ENCODE data around the gene GALNT1.

The GALNT1 gene

DNA sequence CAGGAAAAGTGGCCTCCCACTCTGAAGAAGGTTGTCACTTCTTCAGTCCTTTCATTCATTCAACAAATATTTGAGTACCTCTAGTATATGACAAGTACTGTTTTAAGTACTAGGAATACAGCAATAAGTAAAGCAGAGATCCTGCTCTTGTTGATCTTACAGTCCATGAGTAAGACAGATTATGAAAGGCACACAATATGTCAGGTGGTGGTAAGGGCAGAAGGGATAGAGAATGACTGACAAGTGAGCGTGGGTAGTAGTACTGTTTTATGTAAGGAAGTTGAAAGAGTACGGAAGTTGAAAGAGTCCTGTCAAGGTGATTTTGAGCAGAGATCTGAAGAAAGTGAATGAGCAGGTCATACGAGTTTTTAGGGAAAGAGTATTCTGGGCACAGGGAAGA is 111.3 kb downstream of the GALNT1 start:
- ChIA-PET POLR2A (no interaction called here), CTCF (no interaction called here)
- TF ChIP-seq TARDBP (IDR thresholded peaks at IDR 0.05), result no peak
- TF ChIP-seq LEF1 (IDR thresholded peaks at IDR 0.05; ENCODE audit: borderline replicate concordance), result no peak
- no peak for TF ChIP-seq CTBP1 (IDR thresholded peaks at IDR 0.05; ENCODE audit: borderline replicate concordance)
- TF ChIP-seq BHLHE40 (IDR thresholded peaks at IDR 0.05; ENCODE audit: borderline replicate concordance), result no peak
- no peak for TF ChIP-seq FOXM1 (IDR thresholded peaks at IDR 0.05; ENCODE audit: borderline replicate concordance)
- no peak for TF ChIP-seq FOXK2 (IDR thresholded peaks at IDR 0.05)
- TF ChIP-seq HDGF (IDR thresholded peaks at IDR 0.05; ENCODE audit: borderline replicate concordance), result no peak
- TF ChIP-seq SUZ12 (IDR thresholded peaks at IDR 0.05), result no peak
- TF ChIP-seq, protein P1, sequence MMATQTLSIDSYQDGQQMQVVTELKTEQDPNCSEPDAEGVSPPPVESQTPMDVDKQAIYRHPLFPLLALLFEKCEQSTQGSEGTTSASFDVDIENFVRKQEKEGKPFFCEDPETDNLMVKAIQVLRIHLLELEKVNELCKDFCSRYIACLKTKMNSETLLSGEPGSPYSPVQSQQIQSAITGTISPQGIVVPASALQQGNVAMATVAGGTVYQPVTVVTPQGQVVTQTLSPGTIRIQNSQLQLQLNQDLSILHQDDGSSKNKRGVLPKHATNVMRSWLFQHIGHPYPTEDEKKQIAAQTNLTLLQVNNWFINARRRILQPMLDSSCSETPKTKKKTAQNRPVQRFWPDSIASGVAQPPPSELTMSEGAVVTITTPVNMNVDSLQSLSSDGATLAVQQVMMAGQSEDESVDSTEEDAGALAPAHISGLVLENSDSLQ (IDR thresholded peaks at IDR 0.05), result no peak
- TF ChIP-seq SP1 (IDR thresholded peaks at IDR 0.05), result no peak
- no peak for TF ChIP-seq ARNT (IDR thresholded peaks at IDR 0.05)
- TF ChIP-seq ZNF384 (IDR thresholded peaks at IDR 0.05), result no peak
- no peak for TF ChIP-seq ELF4 (IDR thresholded peaks at IDR 0.05)
- TF ChIP-seq L3MBTL2 (conservative IDR thresholded peaks at IDR 0.05), result no peak
- no peak for TF ChIP-seq FOXA1 (IDR thresholded peaks at IDR 0.05)
- no peak for DNase-seq (ENCODE audit: extremely low spot score)

DNA sequence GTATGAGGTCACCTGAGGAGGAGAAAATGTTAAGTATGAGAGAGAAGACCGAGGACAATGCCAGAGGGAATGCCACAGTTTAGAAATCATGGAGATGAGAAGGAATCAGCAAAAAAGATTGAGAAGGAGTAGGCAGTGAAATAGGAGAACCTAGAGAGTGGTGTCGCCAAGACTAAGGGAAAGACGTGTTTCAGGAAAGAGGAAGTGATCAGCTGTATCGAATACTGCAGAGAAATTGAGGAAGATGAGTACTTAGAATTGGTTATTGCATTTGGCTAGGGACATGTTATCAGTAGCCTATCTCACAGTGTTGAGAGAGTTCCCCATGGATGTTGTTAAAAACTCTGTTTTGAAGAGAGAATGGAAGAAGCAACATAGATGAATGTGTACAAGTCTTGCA is 112.3 kb downstream of the GALNT1 start:
- DNase-seq (ENCODE audit: extremely low spot score), result no peak
- TF ChIP-seq CTBP1 (IDR thresholded peaks at IDR 0.05; ENCODE audit: borderline replicate concordance) (no peak), ARNT (IDR thresholded peaks at IDR 0.05) (no peak)
- ChIA-PET POLR2A (no interaction called here), CTCF (no interaction called here)

DNA sequence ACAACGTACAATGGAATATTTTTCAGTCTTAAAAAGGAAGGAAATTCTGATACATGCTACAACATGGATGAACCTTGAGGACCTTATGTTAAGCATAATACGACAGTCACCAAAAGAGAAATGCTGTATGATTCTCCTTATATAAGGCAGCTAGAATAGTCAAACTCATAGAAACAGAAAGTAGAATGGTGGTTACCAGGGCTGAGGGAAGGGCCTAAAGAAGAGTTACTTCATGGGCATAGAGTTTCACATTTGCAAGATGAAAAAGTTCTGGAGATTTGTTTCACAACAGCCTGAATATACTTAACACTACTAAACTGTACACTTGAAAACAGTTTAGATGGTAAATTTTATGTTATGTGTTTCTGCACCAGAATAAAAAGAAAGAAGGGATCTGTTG is 113.3 kb downstream of the GALNT1 start:
- no peak for DNase-seq (ENCODE audit: extremely low spot score)
- TF ChIP-seq SUZ12 (IDR thresholded peaks at IDR 0.05), result no peak
- ChIA-PET CTCF (no interaction called here), POLR2A (no interaction called here)

DNA sequence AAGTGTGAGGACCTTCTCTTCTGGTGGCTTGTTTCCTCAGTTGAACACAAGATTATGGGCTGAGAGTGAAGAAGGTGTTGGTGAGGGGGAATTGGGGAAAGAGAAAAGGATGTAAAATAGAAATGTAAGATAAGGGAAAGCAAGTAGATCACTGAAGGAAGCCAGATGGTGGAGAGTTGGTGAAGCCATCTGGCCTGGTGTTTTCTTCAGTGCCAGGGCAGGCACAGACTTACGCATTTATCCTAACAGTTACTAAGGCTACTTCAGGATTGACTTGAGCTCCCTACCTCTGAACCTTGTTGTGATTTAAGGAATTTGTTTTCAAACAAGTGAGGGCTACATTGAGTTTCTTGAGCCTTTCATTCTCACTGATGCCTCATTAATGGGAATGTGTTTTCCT is 113.8 kb downstream of the GALNT1 start:
- DNase-seq (ENCODE audit: extremely low spot score), result no peak
- POLR2A ChIA-PET, result no interaction called here
- CTCF ChIA-PET, result interaction anchor here (0.7 kb wide), 1 partner anchor 9 kb away, joined by 3 read pairs; no protein-coding TSS in a partner anchor
- TF ChIP-seq FOXK2 (IDR thresholded peaks at IDR 0.05) (no peak), FOXM1 (IDR thresholded peaks at IDR 0.05; ENCODE audit: borderline replicate concordance) (no peak), SP1 (IDR thresholded peaks at IDR 0.05) (no peak), HDGF (IDR thresholded peaks at IDR 0.05; ENCODE audit: borderline replicate concordance) (no peak), SUZ12 (IDR thresholded peaks at IDR 0.05) (no peak), NFRKB (IDR thresholded peaks at IDR 0.05) (no peak), BHLHE40 (IDR thresholded peaks at IDR 0.05; ENCODE audit: borderline replicate concordance) (no peak), ZNF384 (IDR thresholded peaks at IDR 0.05) (no peak), L3MBTL2 (conservative IDR thresholded peaks at IDR 0.05) (no peak), FOXA1 (IDR thresholded peaks at IDR 0.05) (no peak), ELF4 (IDR thresholded peaks at IDR 0.05) (no peak), ARNT (IDR thresholded peaks at IDR 0.05) (no peak), CTBP1 (IDR thresholded peaks at IDR 0.05; ENCODE audit: borderline replicate concordance) (no peak), TARDBP (IDR thresholded peaks at IDR 0.05) (no peak), LEF1 (IDR thresholded peaks at IDR 0.05; ENCODE audit: borderline replicate concordance) (no peak)
- TF ChIP-seq, protein P1 (IDR thresholded peaks at IDR 0.05), result no peak

DNA sequence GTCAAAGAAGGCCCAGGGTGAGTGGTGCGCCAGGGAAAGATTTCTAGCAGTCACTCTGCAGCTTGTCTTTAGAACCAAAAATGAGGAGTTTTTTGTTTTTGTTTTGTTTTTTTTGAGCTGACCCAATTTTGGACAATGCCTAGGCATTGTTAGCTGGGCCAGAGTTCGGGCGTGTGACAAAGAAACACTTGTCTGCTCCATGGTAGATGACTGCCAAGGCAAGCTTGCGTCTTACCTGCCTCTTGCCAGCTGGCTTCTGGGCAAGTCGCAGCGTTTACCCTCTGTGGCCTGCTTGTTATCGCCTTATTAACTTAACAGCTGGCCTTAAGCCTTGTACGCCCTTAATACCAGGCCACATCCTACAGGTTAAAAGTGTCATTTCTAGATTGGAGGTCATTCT is 114.3 kb downstream of the GALNT1 start:
- POLR2A ChIA-PET, result no interaction called here
- TF ChIP-seq NFRKB (IDR thresholded peaks at IDR 0.05) (no peak), HDGF (IDR thresholded peaks at IDR 0.05; ENCODE audit: borderline replicate concordance) (no peak), FOXK2 (IDR thresholded peaks at IDR 0.05) (no peak), ZNF384 (IDR thresholded peaks at IDR 0.05) (no peak), ELF4 (IDR thresholded peaks at IDR 0.05) (no peak), FOXA1 (IDR thresholded peaks at IDR 0.05) (no peak), BHLHE40 (IDR thresholded peaks at IDR 0.05; ENCODE audit: borderline replicate concordance) (no peak), SUZ12 (IDR thresholded peaks at IDR 0.05) (no peak), SP1 (IDR thresholded peaks at IDR 0.05) (no peak), ARNT (IDR thresholded peaks at IDR 0.05) (no peak), LEF1 (IDR thresholded peaks at IDR 0.05; ENCODE audit: borderline replicate concordance) (no peak), FOXM1 (IDR thresholded peaks at IDR 0.05; ENCODE audit: borderline replicate concordance) (no peak), L3MBTL2 (conservative IDR thresholded peaks at IDR 0.05) (no peak), CTBP1 (IDR thresholded peaks at IDR 0.05; ENCODE audit: borderline replicate concordance) (no peak), TARDBP (IDR thresholded peaks at IDR 0.05) (no peak)
- TF ChIP-seq, protein P1 (IDR thresholded peaks at IDR 0.05), result no peak
- DNase-seq (ENCODE audit: extremely low spot score), result no peak
- CTCF ChIA-PET, result interaction anchor here (0.7 kb wide), 1 partner anchor 10 kb away, joined by 3 read pairs; no protein-coding TSS in a partner anchor

DNA sequence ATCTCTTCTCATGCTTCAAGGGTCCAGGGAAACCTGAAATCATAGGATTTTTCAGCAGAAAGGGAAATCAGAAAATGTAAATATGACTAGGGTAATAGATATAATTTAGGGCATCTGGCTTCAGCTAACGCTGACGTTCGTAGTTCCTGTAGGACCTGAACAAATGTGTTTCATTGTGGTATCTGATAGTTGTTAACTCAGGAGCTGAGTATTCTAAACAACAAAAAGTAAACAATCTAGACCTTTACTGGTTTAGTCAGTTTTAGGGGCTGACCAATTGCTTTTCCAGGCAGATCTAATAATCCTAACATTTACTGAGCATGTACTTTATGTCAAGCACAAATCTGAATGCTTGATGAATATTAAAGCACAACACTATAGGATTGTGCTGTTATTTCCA is 114.8 kb downstream of the GALNT1 start:
- CTCF ChIA-PET, result no interaction called here
- POLR2A ChIA-PET, result no interaction called here
- TF ChIP-seq HDGF (IDR thresholded peaks at IDR 0.05; ENCODE audit: borderline replicate concordance) (no peak), SP1 (IDR thresholded peaks at IDR 0.05) (no peak), ZNF384 (IDR thresholded peaks at IDR 0.05) (no peak), NFRKB (IDR thresholded peaks at IDR 0.05) (no peak), ARNT (IDR thresholded peaks at IDR 0.05) (no peak), CTBP1 (IDR thresholded peaks at IDR 0.05; ENCODE audit: borderline replicate concordance) (no peak), FOXK2 (IDR thresholded peaks at IDR 0.05) (no peak), FOXA1 (IDR thresholded peaks at IDR 0.05) (no peak), BHLHE40 (IDR thresholded peaks at IDR 0.05; ENCODE audit: borderline replicate concordance) (no peak), L3MBTL2 (conservative IDR thresholded peaks at IDR 0.05) (no peak), FOXM1 (IDR thresholded peaks at IDR 0.05; ENCODE audit: borderline replicate concordance) (no peak), TARDBP (IDR thresholded peaks at IDR 0.05) (no peak), SUZ12 (IDR thresholded peaks at IDR 0.05) (no peak), LEF1 (IDR thresholded peaks at IDR 0.05; ENCODE audit: borderline replicate concordance) (no peak), ELF4 (IDR thresholded peaks at IDR 0.05) (no peak)
- TF ChIP-seq, protein P1 (IDR thresholded peaks at IDR 0.05), result no peak

More for the DNA sequence above, 114.8 kb downstream of the GALNT1 start:
- DNase-seq (ENCODE audit: extremely low spot score), result no peak
